WTC11 (cell line): Measurements from ENCODE around the gene CRTC3. TPM values are rescaled to one million over a fixed set of nuclear protein-coding genes. Genes with fewer than 3 reads are reported as not detected.

ENCODE experiments used
- ATAC-seq: fragments of 200-7000 bp; cut with Tn5 transposase; 2 replicates; pipeline ENCODE4 v1.10.0; 2021; ENCODE audit warnings: mild to moderate bottlenecking, moderate library complexity
- CTCF ChIA-PET: fragments of 300-600 bp; sonication (Branson Sonifier 250); formaldehyde crosslinking; loops from one replicate; lab custom pipeline; 2021; ENCODE audit warnings: antibody characterized with exemption; lab: Charles Lee
- POLR2A ChIA-PET: fragments of 350-600 bp; sonication (Branson Sonifier 250); formaldehyde crosslinking; loops from one replicate; lab custom pipeline; 2021; ENCODE audit warnings: antibody characterized with exemption; lab: Charles Lee
- DNase-seq: peaks from one replicate; pipeline ENCODE4 v3.0.0; 2021; ENCODE audit warnings: low spot score
- H3K27ac Mint-ChIP-seq: 2 replicates; pipeline ENCODE4 v1.8.0; 2021; ENCODE audit warnings: mixed read lengths
- H3K27me3 Mint-ChIP-seq: 2 replicates; pipeline ENCODE4 v1.8.0; 2021; ENCODE audit warnings: low read depth, mild to moderate bottlenecking, moderate library complexity, mixed read lengths
- H3K36me3 Mint-ChIP-seq: 2 replicates; pipeline ENCODE4 v1.8.0; 2021; ENCODE audit warnings: mixed read lengths
- H3K4me1 Mint-ChIP-seq: 2 replicates; pipeline ENCODE4 v1.8.0; 2022; ENCODE audit warnings: mixed read lengths
- H3K4me3 Mint-ChIP-seq: 2 replicates; pipeline ENCODE4 v1.8.0; 2021; ENCODE audit warnings: mild to moderate bottlenecking, moderate library complexity, mixed read lengths
- H3K9me3 Mint-ChIP-seq: 2 replicates; pipeline ENCODE4 v1.8.0; 2021; ENCODE audit warnings: mixed read lengths
- CREB1 ChIP-seq: sonication (generic); formaldehyde crosslinking; IDR thresholded peaks from 2 replicates; pipeline ENCODE4 v1.8.0; 2023; ENCODE audit warnings: mild to moderate bottlenecking, missing genetic modification reagents
- CREM ChIP-seq: sonication (generic); formaldehyde crosslinking; IDR thresholded peaks from 2 replicates; pipeline ENCODE4 v1.8.1; 2022; ENCODE audit warnings: mild to moderate bottlenecking, missing genetic modification reagents, moderate library complexity
- E2F5 ChIP-seq: sonication (generic); formaldehyde crosslinking; IDR thresholded peaks from 2 replicates; pipeline ENCODE4 v1.8.1; 2022; ENCODE audit warnings: mild to moderate bottlenecking, moderate library complexity, missing genetic modification reagents
- ELF4 ChIP-seq: sonication (generic); formaldehyde crosslinking; IDR thresholded peaks from 2 replicates; pipeline ENCODE4 v1.8.1; 2022; ENCODE audit warnings: low read depth, mild to moderate bottlenecking, moderate library complexity, missing genetic modification reagents
- EMX1 ChIP-seq: fragments of 250-450 bp; sonication (Bioruptor Pico); IDR thresholded peaks from 2 replicates; pipeline ENCODE4 v1.8.0; 2021; ENCODE audit warnings: mild to moderate bottlenecking
- GTF2I ChIP-seq: fragments of 250-450 bp; sonication (Bioruptor Pico); conservative IDR thresholded peaks from 2 replicates; pipeline ENCODE4 v1.4.0; 2021; ENCODE audit warnings: mild to moderate bottlenecking
- HMGA2 ChIP-seq: fragments of 250-450 bp; sonication (Bioruptor Pico); IDR thresholded peaks from 2 replicates; pipeline ENCODE4 v1.4.0; 2021; ENCODE audit warnings: mild to moderate bottlenecking, moderate library complexity
- JAZF1 ChIP-seq: fragments of 250-450 bp; sonication (Bioruptor Pico); IDR thresholded peaks from 2 replicates; pipeline ENCODE4 v1.9.0; 2021; ENCODE audit warnings: moderate library complexity, mild to moderate bottlenecking, inconsistent platforms
- MAX ChIP-seq: sonication (generic); formaldehyde crosslinking; IDR thresholded peaks from 2 replicates; pipeline ENCODE4 v1.8.0; 2022; ENCODE audit warnings: mild to moderate bottlenecking, missing genetic modification reagents
- MXD4 ChIP-seq: fragments of 250-450 bp; sonication (Bioruptor Pico); IDR thresholded peaks from 2 replicates; pipeline ENCODE4 v1.8.0; 2021; ENCODE audit warnings: mild to moderate bottlenecking, moderate library complexity, borderline replicate concordance
- NFATC4 ChIP-seq: fragments of 250-450 bp; sonication (Bioruptor Pico); IDR thresholded peaks from 2 replicates; pipeline ENCODE4 v1.9.0; 2021; ENCODE audit warnings: mild to moderate bottlenecking
- NFYB ChIP-seq: sonication (generic); formaldehyde crosslinking; conservative IDR thresholded peaks from 2 replicates; pipeline ENCODE4 v1.8.0; 2022; ENCODE audit warnings: low read depth, missing genetic modification reagents
- PRRX2 ChIP-seq: fragments of 250-450 bp; sonication (Bioruptor Pico); IDR thresholded peaks from 2 replicates; pipeline ENCODE4 v1.8.0; 2021; ENCODE audit warnings: mild to moderate bottlenecking
- RORB ChIP-seq: fragments of 250-450 bp; sonication (Bioruptor Pico); IDR thresholded peaks from 2 replicates; pipeline ENCODE4 v1.9.0; 2021; ENCODE audit warnings: mild to moderate bottlenecking
- SMAD4 ChIP-seq: sonication (generic); formaldehyde crosslinking; IDR thresholded peaks from 2 replicates; pipeline ENCODE4 v1.8.0; 2022; ENCODE audit warnings: mild to moderate bottlenecking, missing genetic modification reagents
- TCF7 ChIP-seq: sonication (generic); formaldehyde crosslinking; IDR thresholded peaks from 2 replicates; pipeline ENCODE4 v1.8.0; 2022; ENCODE audit warnings: mild to moderate bottlenecking, low read depth, missing genetic modification reagents, moderate library complexity
- TEAD1 ChIP-seq: sonication (generic); formaldehyde crosslinking; IDR thresholded peaks from 2 replicates; pipeline ENCODE4 v1.8.0; 2022; ENCODE audit warnings: mild to moderate bottlenecking, missing genetic modification reagents
- TEAD4 ChIP-seq: sonication (generic); formaldehyde crosslinking; IDR thresholded peaks from 2 replicates; pipeline ENCODE4 v1.8.0; 2022; ENCODE audit warnings: mild to moderate bottlenecking, missing genetic modification reagents
- TP53 ChIP-seq: sonication (generic); formaldehyde crosslinking; IDR thresholded peaks from 2 replicates; pipeline ENCODE4 v1.8.1; 2023; ENCODE audit warnings: mild to moderate bottlenecking, missing genetic modification reagents
- ZBTB21 ChIP-seq: sonication (generic); formaldehyde crosslinking; IDR thresholded peaks from 2 replicates; pipeline ENCODE4 v1.8.1; 2023; ENCODE audit warnings: mild to moderate bottlenecking, missing genetic modification reagents, borderline replicate concordance
- ZMAT4 ChIP-seq: fragments of 250-450 bp; sonication (Bioruptor Pico); IDR thresholded peaks from 2 replicates; pipeline ENCODE4 v1.9.0; 2021; ENCODE audit warnings: mild to moderate bottlenecking
- ZNF423 ChIP-seq: fragments of 250-450 bp; sonication (Bioruptor Pico); IDR thresholded peaks from 2 replicates; pipeline ENCODE4 v2.1.2; 2022; ENCODE audit warnings: mild to moderate bottlenecking, moderate library complexity
- total RNA-seq: library from RNA; stranded (reverse); gene quantifications from 3 replicates; pipeline ENCODE4 v1.2.3, GENCODE V29; 2021
- TF ChIP-seq, protein P1 (sequence below): fragments of 200-600 bp; IDR thresholded peaks from 2 replicates; pipeline ENCODE4 v1.8.0; 2022; ENCODE audit warnings: antibody characterized with exemption
- TF ChIP-seq, protein P2 (sequence below): fragments of 250-450 bp; sonication (Bioruptor Pico); IDR thresholded peaks from 2 replicates; pipeline ENCODE4 v1.9.0; 2021; ENCODE audit warnings: moderate library complexity, mild to moderate bottlenecking, inconsistent platforms, borderline replicate concordance
- TF ChIP-seq, protein P3 (sequence below): sonication (generic); formaldehyde crosslinking; IDR thresholded peaks from 2 replicates; pipeline ENCODE4 v1.8.0; 2023; ENCODE audit warnings: mild to moderate bottlenecking, missing genetic modification reagents
- TF ChIP-seq, protein P4 (sequence below): sonication (generic); formaldehyde crosslinking; IDR thresholded peaks from 2 replicates; pipeline ENCODE4 v1.8.0; 2022; ENCODE audit warnings: mild to moderate bottlenecking, missing genetic modification reagents

The CRTC3 gene
- total RNA-seq, 1 experiment from 2014 or later, result 8.4 TPM

- TF ChIP-seq MAX (CRISPR knock-in tag), result no peak
Observed at GRCh38 chr15:90570643-90571042, 40.9 kb downstream of the CRTC3 start (continued).

GRCh38 chr15:90571063-90571541, 41.4 kb downstream of the CRTC3 start:
- H3K9me3 Mint-ChIP-seq, result no peaks in the 10 kb centered on the region
- H3K4me1 Mint-ChIP-seq, result no peaks in the 10 kb centered on the region
- POLR2A ChIA-PET, result no interaction called here
- H3K27me3 Mint-ChIP-seq, result no peaks in the 10 kb centered on the region
- ATAC-seq (no peak), DNase-seq (no peak)
- H3K27ac Mint-ChIP-seq, result no peak overlapping the region
- no peaks in the 10 kb centered on the region for H3K36me3 Mint-ChIP-seq
- H3K4me3 Mint-ChIP-seq, result no peak overlapping the region
- CTCF ChIA-PET, result no interaction called here
- no peak for TF ChIP-seq GTF2I (CRISPR knock-in tag)
- TF ChIP-seq, protein P1, sequence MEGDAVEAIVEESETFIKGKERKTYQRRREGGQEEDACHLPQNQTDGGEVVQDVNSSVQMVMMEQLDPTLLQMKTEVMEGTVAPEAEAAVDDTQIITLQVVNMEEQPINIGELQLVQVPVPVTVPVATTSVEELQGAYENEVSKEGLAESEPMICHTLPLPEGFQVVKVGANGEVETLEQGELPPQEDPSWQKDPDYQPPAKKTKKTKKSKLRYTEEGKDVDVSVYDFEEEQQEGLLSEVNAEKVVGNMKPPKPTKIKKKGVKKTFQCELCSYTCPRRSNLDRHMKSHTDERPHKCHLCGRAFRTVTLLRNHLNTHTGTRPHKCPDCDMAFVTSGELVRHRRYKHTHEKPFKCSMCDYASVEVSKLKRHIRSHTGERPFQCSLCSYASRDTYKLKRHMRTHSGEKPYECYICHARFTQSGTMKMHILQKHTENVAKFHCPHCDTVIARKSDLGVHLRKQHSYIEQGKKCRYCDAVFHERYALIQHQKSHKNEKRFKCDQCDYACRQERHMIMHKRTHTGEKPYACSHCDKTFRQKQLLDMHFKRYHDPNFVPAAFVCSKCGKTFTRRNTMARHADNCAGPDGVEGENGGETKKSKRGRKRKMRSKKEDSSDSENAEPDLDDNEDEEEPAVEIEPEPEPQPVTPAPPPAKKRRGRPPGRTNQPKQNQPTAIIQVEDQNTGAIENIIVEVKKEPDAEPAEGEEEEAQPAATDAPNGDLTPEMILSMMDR, result no peak
- no peak for TF ChIP-seq PRRX2 (CRISPR knock-in tag)
- TF ChIP-seq, protein P2, sequence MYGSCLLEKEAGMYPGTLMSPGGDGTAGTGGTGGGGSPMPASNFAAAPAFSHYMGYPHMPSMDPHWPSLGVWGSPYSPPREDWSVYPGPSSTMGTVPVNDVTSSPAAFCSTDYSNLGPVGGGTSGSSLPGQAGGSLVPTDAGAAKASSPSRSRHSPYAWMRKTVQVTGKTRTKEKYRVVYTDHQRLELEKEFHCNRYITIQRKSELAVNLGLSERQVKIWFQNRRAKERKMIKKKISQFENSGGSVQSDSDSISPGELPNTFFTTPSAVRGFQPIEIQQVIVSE (CRISPR knock-in tag), result no peak
- no peak for TF ChIP-seq ZNF423
- TF ChIP-seq, protein P3, sequence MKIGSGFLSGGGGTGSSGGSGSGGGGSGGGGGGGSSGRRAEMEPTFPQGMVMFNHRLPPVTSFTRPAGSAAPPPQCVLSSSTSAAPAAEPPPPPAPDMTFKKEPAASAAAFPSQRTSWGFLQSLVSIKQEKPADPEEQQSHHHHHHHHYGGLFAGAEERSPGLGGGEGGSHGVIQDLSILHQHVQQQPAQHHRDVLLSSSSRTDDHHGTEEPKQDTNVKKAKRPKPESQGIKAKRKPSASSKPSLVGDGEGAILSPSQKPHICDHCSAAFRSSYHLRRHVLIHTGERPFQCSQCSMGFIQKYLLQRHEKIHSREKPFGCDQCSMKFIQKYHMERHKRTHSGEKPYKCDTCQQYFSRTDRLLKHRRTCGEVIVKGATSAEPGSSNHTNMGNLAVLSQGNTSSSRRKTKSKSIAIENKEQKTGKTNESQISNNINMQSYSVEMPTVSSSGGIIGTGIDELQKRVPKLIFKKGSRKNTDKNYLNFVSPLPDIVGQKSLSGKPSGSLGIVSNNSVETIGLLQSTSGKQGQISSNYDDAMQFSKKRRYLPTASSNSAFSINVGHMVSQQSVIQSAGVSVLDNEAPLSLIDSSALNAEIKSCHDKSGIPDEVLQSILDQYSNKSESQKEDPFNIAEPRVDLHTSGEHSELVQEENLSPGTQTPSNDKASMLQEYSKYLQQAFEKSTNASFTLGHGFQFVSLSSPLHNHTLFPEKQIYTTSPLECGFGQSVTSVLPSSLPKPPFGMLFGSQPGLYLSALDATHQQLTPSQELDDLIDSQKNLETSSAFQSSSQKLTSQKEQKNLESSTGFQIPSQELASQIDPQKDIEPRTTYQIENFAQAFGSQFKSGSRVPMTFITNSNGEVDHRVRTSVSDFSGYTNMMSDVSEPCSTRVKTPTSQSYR, result no peak
- TF ChIP-seq MAX (CRISPR knock-in tag), result no peak
- TF ChIP-seq MXD4 (CRISPR knock-in tag), result no peak
- no peak for TF ChIP-seq JAZF1 (CRISPR knock-in tag)
- no peak for TF ChIP-seq ELF4
- no peak for TF ChIP-seq CREM (CRISPR knock-in tag)
- TF ChIP-seq, all 79 proteins: peak for 0

- Mint-ChIP-seq H3K27me3 (no peaks in the 10 kb centered on the region), H3K27ac (no peak overlapping the region), H3K4me3 (no peak overlapping the region), H3K36me3 (no peaks in the 10 kb centered on the region), H3K4me1 (peaks cover 15% of the 10 kb centered on the region), H3K9me3 (no peaks in the 10 kb centered on the region)
- no peak for DNase-seq
- ATAC-seq, result no peak
- TF ChIP-seq CREB1 (no peak), ZNF423 (no peak), ZBTB21 (no peak), SMAD4 (no peak), E2F5 (CRISPR knock-in tag) (no peak), ZMAT4 (CRISPR knock-in tag) (no peak), RORB (CRISPR knock-in tag) (no peak), TEAD1 (CRISPR knock-in tag) (no peak), TP53 (CRISPR knock-in tag) (no peak), TCF7 (CRISPR knock-in tag) (no peak), HMGA2 (no peak), NFATC4 (CRISPR knock-in tag) (no peak), TEAD4 (CRISPR knock-in tag) (no peak), NFYB (CRISPR knock-in tag) (no peak), GTF2I (CRISPR knock-in tag) (no peak), EMX1 (no peak)
- TF ChIP-seq, protein P4, sequence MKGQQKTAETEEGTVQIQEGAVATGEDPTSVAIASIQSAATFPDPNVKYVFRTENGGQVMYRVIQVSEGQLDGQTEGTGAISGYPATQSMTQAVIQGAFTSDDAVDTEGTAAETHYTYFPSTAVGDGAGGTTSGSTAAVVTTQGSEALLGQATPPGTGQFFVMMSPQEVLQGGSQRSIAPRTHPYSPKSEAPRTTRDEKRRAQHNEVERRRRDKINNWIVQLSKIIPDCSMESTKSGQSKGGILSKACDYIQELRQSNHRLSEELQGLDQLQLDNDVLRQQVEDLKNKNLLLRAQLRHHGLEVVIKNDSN (CRISPR knock-in tag), result no peak
- TF ChIP-seq, protein P1, result no peak
- ChIA-PET POLR2A (no interaction called here), CTCF (interaction anchor here (1.0 kb wide), 1 partner anchor 75 kb away, joined by 3 read pairs; no protein-coding TSS in a partner anchor)
Observed at GRCh38 chr15:90572893-90573292, 43.2 kb downstream of the CRTC3 start.
